HG02588 (cell line): Measurements from ENCODE around the gene ZNF319.

Source experiments
- ATAC-seq: cut with Tn5 transposase; IDR thresholded peaks from one replicate; pipeline ENCODE4 v1.9.1; 2021; ENCODE audit warnings: mild to moderate bottlenecking, moderate library complexity; ENCODE audit not compliant: unreplicated experiment

The ZNF319 gene

DNA sequence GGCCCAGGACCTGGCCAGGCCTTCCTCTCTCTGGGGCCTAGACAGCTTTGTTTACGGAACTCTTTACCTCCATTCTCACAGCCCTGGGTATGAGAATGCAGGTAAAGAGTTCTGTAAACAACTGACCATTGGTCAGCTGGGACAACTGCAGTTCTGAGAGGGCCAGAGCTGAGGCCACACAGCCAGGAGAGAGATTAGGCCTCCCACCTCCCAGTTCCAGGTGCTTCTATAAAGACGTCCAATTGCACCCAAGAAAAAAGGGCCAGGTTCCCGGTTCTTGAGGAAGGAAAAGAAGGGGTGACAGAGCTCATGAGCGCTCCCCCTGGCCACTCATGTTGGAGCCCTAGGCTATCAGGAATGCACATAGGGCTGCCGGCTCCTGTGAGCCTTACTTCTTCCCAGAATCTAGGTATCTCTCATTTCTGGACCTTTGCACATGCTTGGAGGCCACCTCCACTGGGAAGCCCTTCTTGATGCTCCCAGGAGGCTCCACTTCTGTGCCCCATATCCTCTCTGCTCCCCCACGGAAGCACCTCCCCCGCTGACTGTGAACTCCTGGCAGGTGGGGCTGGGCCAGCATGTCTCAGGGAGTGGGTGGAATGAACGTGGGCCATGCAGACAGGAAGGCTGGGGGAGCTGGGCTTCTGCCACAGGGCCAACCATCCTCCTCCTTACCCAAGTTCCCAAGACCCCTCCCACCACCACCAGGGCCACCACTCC, 42.6 kb downstream of the ZNF319 start:
- ATAC-seq: no peak

DNA sequence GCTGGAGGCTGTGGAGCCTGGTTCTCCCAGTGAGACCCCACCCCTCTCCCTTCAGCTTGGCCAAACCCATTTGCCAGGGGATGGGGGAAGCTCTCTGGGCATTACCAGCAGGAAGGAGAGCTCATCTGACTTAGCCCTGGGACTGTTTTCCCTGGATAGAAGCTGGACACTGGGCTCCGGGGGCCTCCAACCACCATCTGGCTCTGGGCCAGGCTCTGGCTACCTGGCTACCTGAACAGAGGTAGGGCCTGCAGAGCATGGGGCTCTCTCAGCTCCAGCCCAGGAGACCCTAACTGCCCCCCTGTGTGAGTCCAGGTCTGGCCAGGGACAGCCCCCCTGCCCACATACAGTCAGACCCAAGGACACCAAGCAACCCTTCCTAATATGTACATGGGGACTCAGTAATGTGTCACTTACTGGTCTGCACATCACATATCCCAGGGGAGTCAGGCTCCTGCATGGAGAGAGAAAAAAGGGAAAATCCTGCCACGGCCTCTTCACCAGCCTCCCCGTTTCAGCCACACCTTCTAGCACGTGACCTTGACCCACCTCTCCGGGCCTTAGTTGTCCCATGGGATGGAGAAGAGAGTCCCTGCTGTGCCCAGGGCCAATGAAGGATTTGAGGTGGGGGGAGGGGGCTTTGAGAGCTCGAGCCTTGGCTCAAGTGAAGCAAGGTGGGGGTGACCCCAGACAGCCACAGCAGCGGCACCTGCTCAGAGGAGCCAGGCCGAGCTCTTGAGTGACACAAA, 43.4 kb downstream of the ZNF319 start:
- no peak for ATAC-seq

- ATAC-seq: no peak
These were observed 44.1 kb downstream of the ZNF319 start for GRCh38 chr16:57956270-57956808.

DNA sequence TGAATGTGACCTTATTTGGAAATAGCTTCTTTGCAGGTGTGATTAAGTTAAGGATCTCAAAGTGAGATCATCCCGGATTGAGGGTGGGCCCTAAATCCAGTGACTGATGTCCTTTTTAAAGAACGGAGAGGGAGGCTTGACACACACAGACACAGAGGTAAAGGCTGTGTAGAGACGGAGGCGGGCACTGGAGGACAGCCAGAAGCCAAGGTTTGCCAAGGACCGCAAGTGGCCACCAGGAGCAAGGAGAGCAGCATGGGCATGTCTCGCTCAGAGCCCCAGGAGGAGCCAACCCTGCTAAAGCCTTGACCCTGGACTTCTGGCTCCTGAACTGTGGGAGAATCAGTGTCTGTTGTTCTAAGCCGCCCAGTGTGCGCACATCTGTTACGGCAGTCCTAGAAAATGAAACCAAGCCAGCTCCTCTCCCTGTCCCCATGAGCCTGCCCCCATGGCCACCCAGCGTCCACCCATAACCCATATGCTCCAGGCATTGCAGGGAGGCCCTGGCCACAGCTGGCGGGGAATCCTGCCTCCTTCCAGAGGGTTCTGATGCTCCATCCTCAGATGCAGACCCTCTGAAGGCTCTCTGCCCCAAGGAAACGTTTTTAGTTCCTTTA, 44.8 kb downstream of the ZNF319 start:
- no peak for ATAC-seq

GRCh38 chr16:57953857-57954256, 46.6 kb downstream of the ZNF319 start:
- ATAC-seq: no peak

GRCh38 chr16:57952909-57953308, 47.6 kb downstream of the ZNF319 start:
- no peak for ATAC-seq

DNA sequence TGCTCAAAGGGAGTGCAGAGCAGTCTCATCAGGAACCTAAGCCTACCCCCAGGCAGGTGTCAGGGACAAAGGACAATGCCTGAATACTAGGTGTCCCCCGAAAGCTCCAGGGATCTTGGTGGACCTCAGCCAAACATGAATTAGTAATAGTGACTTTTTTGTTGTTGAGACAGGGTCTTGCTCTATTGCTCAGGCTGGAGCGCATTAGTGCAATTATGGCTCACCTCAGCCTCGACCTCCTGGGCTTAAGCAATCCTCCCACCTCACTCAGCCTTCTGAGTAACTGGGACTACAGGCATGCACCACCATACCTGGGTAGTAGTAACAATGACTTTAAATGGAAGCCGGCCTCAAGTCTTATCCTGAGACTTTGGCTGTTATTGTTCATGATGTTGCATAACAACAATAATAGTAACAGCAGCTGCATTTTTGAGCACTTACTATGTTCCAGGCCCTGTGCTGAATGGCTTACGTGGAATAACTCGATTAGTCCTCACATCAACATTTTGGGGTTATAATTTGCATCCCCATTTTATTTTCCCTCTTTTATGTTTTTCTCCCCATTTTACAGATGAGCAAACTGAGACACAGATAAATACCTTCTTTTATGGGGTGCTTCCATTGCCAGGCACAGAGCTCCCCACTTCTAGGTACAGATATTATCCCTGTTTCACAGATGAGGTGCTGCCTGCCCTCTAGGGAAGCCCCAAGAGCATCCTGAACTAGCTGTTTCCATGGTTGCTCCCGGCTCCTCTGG, 49.1 kb downstream of the ZNF319 start:
- no peak for ATAC-seq

- no peak for ATAC-seq
These were observed 50.1 kb downstream of the ZNF319 start for GRCh38 chr16:57950382-57950781.

GRCh38 chr16:57949595-57950238, 50.8 kb downstream of the ZNF319 start:
- no peak for ATAC-seq

- no peak for ATAC-seq
These were observed 51.5 kb downstream of the ZNF319 start for GRCh38 chr16:57949013-57949412.

- ATAC-seq: no peak
These were observed 52.4 kb downstream of the ZNF319 start for GRCh38 chr16:57948027-57948426.

GRCh38 chr16:57947261-57947660, 53.2 kb downstream of the ZNF319 start:
- ATAC-seq: no peak

DNA sequence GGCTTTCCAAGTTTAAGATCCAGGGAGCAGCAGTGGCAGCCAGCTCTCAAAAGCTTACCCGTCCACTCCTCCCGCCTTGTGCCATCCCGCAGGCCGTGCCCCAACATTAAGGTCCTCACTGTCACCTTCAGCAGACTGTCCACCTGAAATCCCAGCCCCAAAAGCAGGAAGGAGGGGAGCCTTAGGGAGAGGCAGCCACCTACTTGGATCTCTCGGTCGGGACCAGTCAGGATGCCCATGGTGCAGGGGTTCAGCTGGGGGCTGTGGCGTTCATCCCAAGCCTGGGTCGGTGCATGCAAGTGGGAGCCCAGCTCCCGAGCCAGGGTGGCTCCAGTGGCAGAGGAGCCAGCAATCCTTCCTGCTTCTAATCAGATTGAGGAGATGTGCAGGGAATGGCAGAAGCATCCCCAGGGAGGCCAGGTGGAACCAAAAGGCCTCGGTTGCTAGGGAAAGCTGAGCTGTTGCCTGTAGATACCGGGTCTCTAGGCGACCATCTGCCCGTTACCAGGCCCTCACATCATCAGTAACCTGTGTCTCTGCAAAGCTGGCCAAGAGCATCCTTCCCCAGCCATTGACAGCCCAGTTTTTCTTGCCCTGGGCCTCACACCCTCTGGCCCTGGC, 54.2 kb downstream of the ZNF319 start:
- no peak for ATAC-seq

DNA sequence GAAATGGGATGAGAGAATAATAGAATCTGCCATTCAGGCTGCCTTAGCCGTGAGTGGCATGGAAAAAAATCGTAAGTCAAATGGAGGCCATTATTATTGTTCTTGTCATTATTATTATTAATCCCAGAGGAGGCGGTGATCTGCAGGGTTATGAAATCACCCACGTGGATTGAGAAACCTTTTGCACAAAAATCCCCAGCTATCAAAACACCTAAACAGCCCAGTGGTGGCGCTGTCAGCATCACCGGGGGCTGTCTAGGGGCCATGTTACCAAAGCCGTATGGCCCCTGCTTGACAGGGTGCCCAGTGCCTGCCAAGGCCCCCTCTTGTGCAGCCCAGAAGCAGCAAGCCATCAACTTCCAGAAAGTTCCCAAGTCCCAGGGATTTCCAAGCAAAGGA, 54.7 kb downstream of the ZNF319 start:
- ATAC-seq: no peak

- ATAC-seq: no peak
These were observed 55.3 kb downstream of the ZNF319 start for GRCh38 chr16:57944970-57945739.
